H1 (cell line): ENCODE results near the gene PINK1. TPM values are rescaled to one million over a fixed set of nuclear protein-coding genes. Genes with fewer than 3 reads are reported as not detected.

ENCODE experiments used
- CTCF ChIA-PET: fragments of 300-600 bp; sonication (Branson Sonifier 250); formaldehyde crosslinking; loops from one replicate; lab custom pipeline; 2021; ENCODE audit not compliant: partially characterized antibody; lab: Charles Lee
- POLR2A ChIA-PET: fragments of 300-600 bp; sonication (Branson Sonifier 250); formaldehyde crosslinking; loops from one replicate; lab custom pipeline; 2021; ENCODE audit warnings: inconsistent platforms; ENCODE audit not compliant: partially characterized antibody; lab: Charles Lee
- DNase-seq, 2 experiments: peaks; one replicate each; pipeline versions ENCODE4 v3.0.0 to v3.0.0-alpha.2; 2010 to 2022; ENCODE audit warnings: low spot score in 2 of 2, low read depth in 1 of 2, mixed read lengths in 1 of 2
- FAIRE-seq: peaks from 2 replicates; lab custom pipeline; 2011; peaks lifted over from hg19 to GRCh38; lab: Jason Lieb, UNC
- H2AFZ ChIP-seq: 2 replicates; pipeline ENCODE4 v1.8.1; 2012; ENCODE audit warnings: low read length, inconsistent platforms
- H2AK5ac ChIP-seq: 2 replicates; pipeline ENCODE4 v1.6.1; 2013; ENCODE audit warnings: low read depth, low read length
- H2BK120ac ChIP-seq: replicated peaks from 2 replicates; pipeline ENCODE3; 2013; ENCODE audit warnings: low read depth, low read length, inconsistent platforms
- H2BK12ac ChIP-seq: 2 replicates; pipeline ENCODE4 v1.6.1; 2013; ENCODE audit warnings: low read depth, low read length
- H2BK15ac ChIP-seq: 2 replicates; pipeline ENCODE4 v1.6.1; 2013; ENCODE audit warnings: low read length
- H2BK20ac ChIP-seq: 2 replicates; pipeline ENCODE4 v1.6.1; 2013; ENCODE audit warnings: low read length
- H2BK5ac ChIP-seq: 2 replicates; pipeline ENCODE4 v1.6.1; 2013; ENCODE audit warnings: low read depth, low read length
- H3K14ac ChIP-seq: 2 replicates; pipeline ENCODE4 v1.6.1; 2013; ENCODE audit warnings: inconsistent platforms; ENCODE audit not compliant: insufficient read length
- H3K18ac ChIP-seq: 2 replicates; pipeline ENCODE4 v1.6.1; 2013; ENCODE audit warnings: low read length; ENCODE audit errors: extremely low read depth
- H3K23ac ChIP-seq: 2 replicates; pipeline ENCODE4 v1.6.1; 2013; ENCODE audit warnings: inconsistent platforms; ENCODE audit not compliant: insufficient read length
- H3K23me2 ChIP-seq: 2 replicates; pipeline ENCODE4 v1.6.1; 2013; ENCODE audit warnings: low read depth, low read length
- H3K27ac ChIP-seq: 2 replicates; pipeline ENCODE4 v1.6.1; 2011; ENCODE audit warnings: low read depth, low read length, inconsistent platforms
- H3K27me3 ChIP-seq, 4 experiments: replicated peaks in 1 of 4; 1 replicate in 1 of 4; 2 replicates in 3 of 4; pipeline versions ENCODE4 v1.6.1 to v1.8.1; 2011 to 2013; ENCODE audit warnings: low read length in 3 of 4, mild to moderate bottlenecking in 3 of 4, inconsistent platforms in 2 of 4, mixed read lengths in 2 of 4, moderate library complexity in 1 of 4; ENCODE audit not compliant: control insufficient read depth in 3 of 4, insufficient read depth in 3 of 4; ENCODE audit errors: extremely low read depth in 1 of 4
- H3K36me3 ChIP-seq, 4 experiments: 2 replicates each; pipeline versions ENCODE4 v1.6.1 to v1.8.1; 2011 to 2013; ENCODE audit warnings: mild to moderate bottlenecking in 4 of 4, low read length in 3 of 4, moderate library complexity in 2 of 4, control low read depth in 1 of 4, inconsistent platforms in 1 of 4; ENCODE audit not compliant: insufficient read depth in 4 of 4, control insufficient read depth in 2 of 4
- H3K4ac ChIP-seq: replicated peaks from 2 replicates; pipeline ENCODE3; 2013; ENCODE audit warnings: low read length, low read depth, mixed read lengths, inconsistent platforms; ENCODE audit not compliant: insufficient read length
- H3K4me1 ChIP-seq, 4 experiments: replicated peaks in 1 of 4; 1 replicate in 1 of 4; 2 replicates in 3 of 4; pipeline versions ENCODE4 v1.6.1 to v1.8.1; 2011 to 2013; ENCODE audit warnings: low read length in 3 of 4, inconsistent platforms in 2 of 4, mixed read lengths in 1 of 4; ENCODE audit not compliant: insufficient read depth in 4 of 4, control insufficient read depth in 3 of 4
- H3K4me2 ChIP-seq, 2 experiments: 2 replicates each; pipeline versions ENCODE4 v1.6.1 to v1.8.1; 2011 to 2013; ENCODE audit warnings: low read depth in 2 of 2, low read length in 2 of 2, control low read depth in 1 of 2, inconsistent platforms in 1 of 2, mild to moderate bottlenecking in 1 of 2; ENCODE audit not compliant: insufficient read depth in 1 of 2
- H3K4me3 ChIP-seq, 4 experiments: fragments of 200-600, 300-600 bp in 1 of 4; sonication (generic), shearing (Covaris generic), sonication (Bioruptor Twin) in 1 of 4; 2 replicates each; pipeline versions ENCODE4 v1.5.1 to v1.8.1; 2011 to 2016; ENCODE audit warnings: low read length in 4 of 4, low read depth in 3 of 4, control low read depth in 2 of 4, inconsistent platforms in 2 of 4, mild to moderate bottlenecking in 2 of 4, mixed read lengths in 1 of 4, moderate library complexity in 1 of 4; ENCODE audit not compliant: insufficient read depth in 2 of 4; ENCODE audit errors: extremely low read depth in 1 of 4
- H3K56ac ChIP-seq: replicated peaks from 2 replicates; pipeline ENCODE3; 2013; ENCODE audit warnings: low read depth, mild to moderate bottlenecking, mixed read lengths, low read length, inconsistent platforms; ENCODE audit not compliant: insufficient read length
- H3K79me1 ChIP-seq: 2 replicates; pipeline ENCODE4 v1.6.1; 2013; ENCODE audit warnings: low read depth, low read length, control low read depth
- H3K79me2 ChIP-seq, 2 experiments: 2 replicates each; pipeline versions ENCODE4 v1.6.1 to v1.8.1; 2012 to 2013; ENCODE audit warnings: low read length in 2 of 2, mild to moderate bottlenecking in 2 of 2, inconsistent platforms in 1 of 2; ENCODE audit not compliant: insufficient read depth in 2 of 2, control insufficient read depth in 1 of 2
- H3K9ac ChIP-seq, 4 experiments: replicated peaks in 1 of 4; 1 replicate in 1 of 4; 2 replicates in 3 of 4; pipeline versions ENCODE4 v1.6.1 to v1.8.1; 2011 to 2013; ENCODE audit warnings: low read depth in 3 of 4, low read length in 3 of 4, control low read depth in 2 of 4, mild to moderate bottlenecking in 2 of 4, moderate library complexity in 2 of 4, inconsistent platforms in 1 of 4; ENCODE audit errors: extremely low read depth in 1 of 4
- H3K9me3 ChIP-seq, 2 experiments: 2 replicates each; pipeline versions ENCODE4 v1.6.1 to v1.8.1; 2012 to 2013; ENCODE audit warnings: mild to moderate bottlenecking in 2 of 2, moderate library complexity in 2 of 2, control low read depth in 1 of 2, inconsistent platforms in 1 of 2, low read depth in 1 of 2, low read length in 1 of 2, mixed read lengths in 1 of 2; ENCODE audit not compliant: insufficient read depth in 2 of 2
- H4K20me1 ChIP-seq, 2 experiments: replicated peaks in 1 of 2; 2 replicates each; pipeline versions ENCODE3 to v1.8.1; 2011 to 2013; ENCODE audit warnings: inconsistent platforms in 2 of 2, low read length in 2 of 2, mild to moderate bottlenecking in 1 of 2; ENCODE audit not compliant: insufficient read depth in 2 of 2, control insufficient read depth in 1 of 2
- H4K5ac ChIP-seq: 2 replicates; pipeline ENCODE4 v1.6.1; 2013; ENCODE audit warnings: low read length, low read depth, mixed read lengths, inconsistent platforms; ENCODE audit not compliant: insufficient read length
- H4K8ac ChIP-seq: 2 replicates; pipeline ENCODE4 v1.8.0; 2013; ENCODE audit warnings: mild to moderate bottlenecking, moderate library complexity, low read length, inconsistent platforms; ENCODE audit not compliant: insufficient read depth; ENCODE audit errors: extremely low read depth
- H4K91ac ChIP-seq: replicated peaks from 2 replicates; pipeline ENCODE3; 2013; ENCODE audit warnings: low read length, mixed read lengths, inconsistent platforms; ENCODE audit not compliant: insufficient read length
- ATF2 ChIP-seq: IDR thresholded peaks from 2 replicates; pipeline ENCODE4 v1.6.1; 2012; ENCODE audit warnings: low read length, inconsistent platforms
- CTBP2 ChIP-seq: IDR thresholded peaks from 2 replicates; pipeline ENCODE4 v1.7.0; 2011; ENCODE audit warnings: borderline replicate concordance, mild to moderate bottlenecking, moderate library complexity, mixed read lengths, low read length; ENCODE audit not compliant: insufficient read depth, insufficient read length
- EZH2 ChIP-seq: fragments of 200-600 bp; sonication (generic); IDR thresholded peaks from 2 replicates; pipeline ENCODE4 v1.7.1; 2012; ENCODE audit warnings: low read depth, mild to moderate bottlenecking, moderate library complexity, low read length, inconsistent platforms; ENCODE audit not compliant: severe bottlenecking
- HDAC2 ChIP-seq, 2 experiments: fragments of 300-600 bp in 1 of 2; sonication (generic) in 1 of 2; IDR thresholded peaks; 2 replicates each; pipeline ENCODE4 v1.6.1; 2011 to 2012; ENCODE audit warnings: low read depth in 2 of 2, low read length in 2 of 2, mild to moderate bottlenecking in 2 of 2, moderate library complexity in 2 of 2, borderline replicate concordance in 1 of 2, inconsistent platforms in 1 of 2
- KDM4A ChIP-seq: IDR thresholded peaks from one replicate; pipeline ENCODE4 v1.7.1; 2012; ENCODE audit warnings: low read depth, mild to moderate bottlenecking, moderate library complexity, low read length, inconsistent platforms; ENCODE audit not compliant: severe bottlenecking
- PHF8 ChIP-seq: fragments of 200-600 bp; sonication (generic); conservative IDR thresholded peaks from 2 replicates; pipeline ENCODE4 v1.7.1; 2012; ENCODE audit warnings: low read depth, mild to moderate bottlenecking, inconsistent platforms, low read length, moderate library complexity
- SP1 ChIP-seq: IDR thresholded peaks from 2 replicates; pipeline ENCODE4 v1.6.1; 2011; ENCODE audit warnings: low read depth, low read length
- SUZ12 ChIP-seq: fragments of 200-600 bp; sonication (generic); IDR thresholded peaks from 2 replicates; pipeline ENCODE4 v1.6.1; 2012; ENCODE audit warnings: mild to moderate bottlenecking, inconsistent platforms, low read length, moderate library complexity, mixed read lengths
- TAF7 ChIP-seq: optimal IDR thresholded peaks from 2 replicates; pipeline ENCODE3; 2011; ENCODE audit warnings: low read depth, mild to moderate bottlenecking, inconsistent platforms, low read length, moderate library complexity, borderline replicate concordance
- WGBS, 2 experiments: shearing (Covaris generic) in 1 of 2; methylation state at CpG; one replicate each; pipeline versions ENCODE4 v1.1.6 to v1.1.7; 2013 to 2015; ENCODE audit warnings: low lambda C conversion rate in 2 of 2, mixed read lengths in 2 of 2, inconsistent platforms in 1 of 2, low coverage in 1 of 2, missing lambda C conversion rate in 1 of 2; ENCODE audit not compliant: insufficient replicate concordance in 2 of 2, insufficient coverage in 1 of 2, insufficient read length in 1 of 2; ENCODE audit errors: extremely low coverage in 1 of 2, missing lambda C conversion rate in 1 of 2; 5-methylcytosine and 5-hydroxymethylcytosine counted together
- polyA plus RNA-seq, 7 experiments: library from polyadenylated mRNA; depleted of rRNA in 3 of 7; stranded (reverse) in 5 of 7; unstranded in 2 of 7; fragments of >200 nt in 5 of 7; fragments of 200-250 nt in 2 of 7; gene quantifications; 1 replicate in 5 of 7; 2 replicates in 1 of 7; 4 replicates in 1 of 7; pipeline versions ENCODE4 v1.2.1 to v1.2.3, GENCODE V29; 2011 to 2013; ENCODE audit warnings: missing spikeins in 2 of 7, mixed read lengths in 2 of 7
- total RNA-seq: library from RNA; stranded (reverse); fragmentation: NEBNext Ultra II Directional; extraction: Animal tissue kit (Norgen Biotek cat#: 25700); gene quantifications from 2 replicates; pipeline ENCODE4 v1.2.1, GENCODE V29; 2021

PINK1 gene
- total and polyA plus RNA-seq, 2 of the 8 experiments (the other 6 are each of a cell fraction or from before 2014, with no cell fraction given) = 16.1 to 19.3 TPM

GRCh38 chr1:20600156-20600555 is 33.1 kb upstream of the PINK1 start:
- no peak overlapping the region for H4K91ac ChIP-seq
- no peak overlapping the region for H2AFZ ChIP-seq
- 90% methylated on average over 5 of the region's 5 CpGs; no CpG with 5 or more reads in 1 of the 2 experiments for WGBS, 2 experiments
- no peak overlapping the region for H2BK15ac ChIP-seq
- H2BK12ac ChIP-seq = no peak overlapping the region
- no peak overlapping the region; a peak in 1 of 7 replicates for H3K9ac ChIP-seq
- no peaks in the 10 kb centered on the region for H3K9me3 ChIP-seq
- no peak overlapping the region for H3K14ac ChIP-seq
- no peak overlapping the region for H4K5ac ChIP-seq
- H3K56ac ChIP-seq = no peak overlapping the region
- no peak overlapping the region for H3K27ac ChIP-seq
- DNase-seq = no peak
- H3K4me1 ChIP-seq = no peaks in the 10 kb centered on the region
- H3K4me3 ChIP-seq = no peak overlapping the region
- no peak overlapping the region for H2BK20ac ChIP-seq
- no peak overlapping the region for H2AK5ac ChIP-seq
- FAIRE-seq = no peak
- TF ChIP-seq EZH2 (no peak), SP1 (no peak), KDM4A (no peak), ATF2 (no peak), HDAC2 (IDR thresholded peaks at IDR 0.05; ENCODE audit: borderline replicate concordance in 1 of 2, low read depth in 2 of 2, low read length in 2 of 2) (no peak), SUZ12 (no peak), PHF8 (no peak), TAF7 (no peak), CTBP2 (no peak)
- H3K23ac ChIP-seq = no peak overlapping the region
- no peaks in the 10 kb centered on the region for H3K79me2 ChIP-seq
- H3K18ac ChIP-seq = no peak overlapping the region
- H3K36me3 ChIP-seq = no peaks in the 10 kb centered on the region
- ChIA-PET CTCF (interaction anchor here (1.0 to 1.3 kb wide), 2 partner anchors 11 to 33 kb away, joined by 4 to 5 read pairs; partner anchors contain the start of genes CDA and PINK1), POLR2A (interaction anchor here (1.7 kb wide), 1 partner anchor 9 kb away, joined by 5 read pairs; no protein-coding TSS in a partner anchor)
- H3K4me2 ChIP-seq = no peak overlapping the region
- H3K4ac ChIP-seq = no peak overlapping the region
- H2BK120ac ChIP-seq = no peak overlapping the region
- no peaks in the 10 kb centered on the region for H3K79me1 ChIP-seq
- no peaks in the 10 kb centered on the region for H3K27me3 ChIP-seq
- H4K20me1 ChIP-seq = no peaks in the 10 kb centered on the region
- no peak overlapping the region for H4K8ac ChIP-seq
- H3K23me2 ChIP-seq = no peaks in the 10 kb centered on the region; the same call in 1 of the 2 replicates
- no peak overlapping the region for H2BK5ac ChIP-seq
